Activated CD8-positive, alpha-beta T cell treated with anti-CD3 and anti-CD28 coated beads for 36 hours (primary cell): Measurements from ENCODE around the gene PTPN1. TPM values are rescaled to one million over a fixed set of nuclear protein-coding genes. Genes with fewer than 3 reads are reported as not detected.
A peak's percentile ranks its signal among the peaks of the same experiment; 100 is the strongest.

Experiments used
- ATAC-seq: fragments of 200-7000 bp; cut with Tn5 transposase; one replicate; pipeline ENCODE4 v1.10.0; 2021; ENCODE audit warnings: mild to moderate bottlenecking, moderate library complexity
- CTCF ChIA-PET: fragments of 350-600 bp; sonication (Branson Sonifier 250); formaldehyde crosslinking; loops from one replicate; lab custom pipeline; 2021; ENCODE audit warnings: antibody characterized with exemption; lab: Charles Lee
- POLR2A ChIA-PET: fragments of 350-600 bp; sonication (Branson Sonifier 250); formaldehyde crosslinking; loops from one replicate; lab custom pipeline; 2021; ENCODE audit warnings: antibody characterized with exemption; lab: Charles Lee
- DNase-seq: peaks from one replicate; pipeline ENCODE4 v3.0.0-alpha.2; 2020
- H3K27ac Mint-ChIP-seq: one replicate; pipeline ENCODE4 v1.8.0; 2021; ENCODE audit warnings: mild to moderate bottlenecking, mixed read lengths
- H3K27me3 Mint-ChIP-seq: one replicate; pipeline ENCODE4 v1.8.0; 2021; ENCODE audit warnings: mixed read lengths
- H3K36me3 Mint-ChIP-seq: one replicate; pipeline ENCODE4 v1.8.0; 2021; ENCODE audit warnings: low read depth, mixed read lengths
- H3K4me1 Mint-ChIP-seq: one replicate; pipeline ENCODE4 v1.8.0; 2021; ENCODE audit warnings: low read depth, mixed read lengths
- H3K4me3 Mint-ChIP-seq: one replicate; pipeline ENCODE4 v1.8.0; 2021; ENCODE audit warnings: mild to moderate bottlenecking, moderate library complexity, mixed read lengths
- H3K9me3 Mint-ChIP-seq: one replicate; pipeline ENCODE4 v1.8.0; 2021; ENCODE audit warnings: mixed read lengths
- CTCF ChIP-seq: fragments of 200-600 bp; IDR thresholded peaks from one replicate; pipeline ENCODE4 v1.8.0; 2022; ENCODE audit warnings: antibody characterized with exemption, mild to moderate bottlenecking
- intact Hi-C: fragments of 100-400 bp; cut with micrococcal nuclease; formaldehyde crosslinking; loops from one replicate; pipeline ENCODE4 v1.10.0; 2022
- total RNA-seq, 2 experiments: library from RNA; stranded (reverse); gene quantifications; one replicate each; pipeline ENCODE4 v1.2.3, GENCODE V29; 2021

The PTPN1 gene
- total RNA-seq, 2 experiments from 2014 or later, result 65.1 to 66.6 TPM

GRCh38 chr20:50575865-50576720 lies 65.9 kb downstream of the PTPN1 start:
- Mint-ChIP-seq H3K9me3 (no peaks in the 10 kb centered on the region), H3K27ac (peak overlapping the region; percentile 68), H3K4me3 (no peak overlapping the region), H3K27me3 (no peaks in the 10 kb centered on the region), H3K36me3 (peaks cover 59% of the 10 kb centered on the region), H3K4me1 (peaks cover 20% of the 10 kb centered on the region)
- ATAC-seq, result peak; percentile 86
- TF ChIP-seq CTCF, result peak; percentile 75
- ChIA-PET POLR2A (interaction anchor here (1.1 kb wide), 1 partner anchor 64 kb away, joined by 3 read pairs; no protein-coding TSS in a partner anchor), CTCF (interaction anchor here (0.7 to 9.5 kb wide), 26 partner anchors 8 to 390 kb away, joined by 3 to 108 read pairs (median 4); partner anchors contain the start of gene PTPN1)
- intact Hi-C loops, result loop anchor here (10.0 kb wide), 1 partner anchor 391 kb away; no protein-coding TSS in a partner anchor
- peak; percentile 80 for DNase-seq

GRCh38 chr20:50577175-50578018 lies 67.2 kb downstream of the PTPN1 start:
- ChIA-PET POLR2A (interaction anchor here (1.3 kb wide), 1 partner anchor 62 kb away, joined by 3 read pairs; no protein-coding TSS in a partner anchor), CTCF (interaction anchor here (0.7 to 9.5 kb wide), 4 partner anchors 11 to 96 kb away, joined by 3 to 108 read pairs (median 47); partner anchors contain the start of gene PTPN1)
- intact Hi-C loops, result loop anchor here (2.0 to 10.0 kb wide), 2 partner anchors 99 to 393 kb away; no protein-coding TSS in a partner anchor
- DNase-seq (no peak), ATAC-seq (no peak)
- Mint-ChIP-seq H3K4me3 (no peak overlapping the region), H3K4me1 (peaks cover 10% of the 10 kb centered on the region), H3K27me3 (no peaks in the 10 kb centered on the region), H3K36me3 (peaks cover 55% of the 10 kb centered on the region), H3K9me3 (no peaks in the 10 kb centered on the region), H3K27ac (no peak overlapping the region)
- no peak for TF ChIP-seq CTCF

GRCh38 chr20:50578061-50578777 lies 68.0 kb downstream of the PTPN1 start:
- DNase-seq, result no peak
- POLR2A ChIA-PET, result interaction anchor here (1.1 to 1.3 kb wide), 2 partner anchors 63 to 67 kb away, joined by 3 read pairs; no protein-coding TSS in a partner anchor

More at GRCh38 chr20:50578061-50578777, 68.0 kb downstream of the PTPN1 start:
- intact Hi-C loops, result loop anchor here (2.0 to 10.0 kb wide), 2 partner anchors 99 to 393 kb away; no protein-coding TSS in a partner anchor
- Mint-ChIP-seq H3K9me3 (no peaks in the 10 kb centered on the region), H3K27me3 (no peaks in the 10 kb centered on the region), H3K36me3 (peaks cover 61% of the 10 kb centered on the region), H3K27ac (no peak overlapping the region), H3K4me3 (no peak overlapping the region), H3K4me1 (peaks cover 5% of the 10 kb centered on the region)
- CTCF ChIA-PET, result interaction anchor here (0.6 to 9.5 kb wide), 13 partner anchors 9 to 103 kb away, joined by 3 to 108 read pairs (median 7); partner anchors contain the start of gene PTPN1
- no peak for ATAC-seq
- TF ChIP-seq CTCF, result no peak
